Measurements from ENCODE around the gene FAM118B. TPM values are rescaled to one million over a fixed set of nuclear protein-coding genes. Genes with fewer than 3 reads are reported as not detected.

FAM118B gene
- total and polyA plus RNA-seq, 2 of the 8 experiments (the other 6 are each of a cell fraction or from before 2014, with no cell fraction given), result 25.3 to 48.3 TPM

- H3K27ac ChIP-seq (ENCODE audit: low read depth, low read length), result no peak overlapping the region
- H3K27me3 ChIP-seq (replicated peaks in 1 of 4; ENCODE audit: control insufficient read depth in 3 of 4, extremely low read depth in 1 of 4, insufficient read depth in 3 of 4, low read length in 3 of 4), result no peaks in the 10 kb centered on the region
- H3K4me1 ChIP-seq (replicated peaks in 1 of 4; ENCODE audit: control insufficient read depth in 3 of 4, insufficient read depth in 4 of 4, low read length in 3 of 4), result no peaks in the 10 kb centered on the region
- CTCF ChIA-PET (ENCODE audit: partially characterized antibody), result interaction anchor here (0.5 to 1.3 kb wide), 2 partner anchors 78 to 260 kb away, joined by 3 to 4 read pairs; no protein-coding TSS in a partner anchor
- no peak for DNase-seq (ENCODE audit: low read depth in 1 of 2, low spot score in 2 of 2)
- H3K4ac ChIP-seq (replicated peaks; ENCODE audit: insufficient read length, low read depth, low read length), result no peak overlapping the region
- POLR2A ChIA-PET (ENCODE audit: partially characterized antibody), result interaction anchor here (1.1 to 1.5 kb wide), 2 partner anchors 13 to 43 kb away, joined by 3 to 7 read pairs; partner anchors contain the start of genes FAM118B and RPUSD4
- no peak overlapping the region for H2BK20ac ChIP-seq (ENCODE audit: low read length)
- no peak overlapping the region for H3K4me2 ChIP-seq (ENCODE audit: insufficient read depth in 1 of 2, low read depth in 2 of 2, low read length in 2 of 2)
- no peak overlapping the region for H3K23ac ChIP-seq (ENCODE audit: insufficient read length)
- H3K9ac ChIP-seq (replicated peaks in 1 of 4; ENCODE audit: extremely low read depth in 1 of 4, low read depth in 3 of 4, low read length in 3 of 4), result no peak overlapping the region
- H3K79me1 ChIP-seq (ENCODE audit: low read depth, low read length), result peaks cover 9% of the 10 kb centered on the region
- no peak overlapping the region for H3K18ac ChIP-seq (ENCODE audit: extremely low read depth, low read length)
- no peak overlapping the region for H3K56ac ChIP-seq (replicated peaks; ENCODE audit: insufficient read length, low read depth, low read length)
- H3K14ac ChIP-seq (ENCODE audit: insufficient read length), result no peak overlapping the region
- H3K23me2 ChIP-seq (ENCODE audit: low read depth, low read length), result no peaks in the 10 kb centered on the region
- no peak overlapping the region for H2BK12ac ChIP-seq (ENCODE audit: low read depth, low read length)
- peaks cover 0 to 3% of the 10 kb centered on the region in 2 experiments for H4K20me1 ChIP-seq (replicated peaks in 1 of 2; ENCODE audit: control insufficient read depth in 1 of 2, insufficient read depth in 2 of 2, low read length in 2 of 2)
- H4K8ac ChIP-seq (ENCODE audit: extremely low read depth, insufficient read depth, low read length), result no peak overlapping the region
- no peak overlapping the region for H2BK120ac ChIP-seq (replicated peaks; ENCODE audit: low read depth, low read length)
- WGBS, 2 experiments (ENCODE audit: extremely low coverage in 1 of 2, insufficient coverage in 1 of 2, insufficient read length in 1 of 2, insufficient replicate concordance in 2 of 2, low coverage in 1 of 2, low lambda C conversion rate in 2 of 2, missing lambda C conversion rate in 1 of 2), result 87% methylated on average over 2 of the region's 2 CpGs; no CpG with 5 or more reads in 1 of the 2 experiments
- no peak overlapping the region for H2BK15ac ChIP-seq (ENCODE audit: low read length)
- no peak for FAIRE-seq
- TF ChIP-seq CEBPB (IDR thresholded peaks at IDR 0.05; ENCODE audit: low read depth, low read length), result no peak
- TF ChIP-seq POU5F1 (IDR thresholded peaks at IDR 0.05; ENCODE audit: low read depth, low read length), result no peak
- no peak for TF ChIP-seq CBX8 (IDR thresholded peaks at IDR 0.05; ENCODE audit: borderline replicate concordance, low read depth, low read length)
- TF ChIP-seq SP2 (IDR thresholded peaks at IDR 0.05; ENCODE audit: low read length), result no peak
- TF ChIP-seq ATF3 (IDR thresholded peaks at IDR 0.05; ENCODE audit: insufficient read depth, low read depth, low read length), result no peak
- TF ChIP-seq SP1 (IDR thresholded peaks at IDR 0.05; ENCODE audit: low read depth, low read length), result no peak
- no peak for TF ChIP-seq SUZ12 (IDR thresholded peaks at IDR 0.05; ENCODE audit: low read length)
- no peak for TF ChIP-seq MAFK (IDR thresholded peaks at IDR 0.05; ENCODE audit: low read depth, low read length)
- no peak for TF ChIP-seq TEAD4 (IDR thresholded peaks at IDR 0.05; ENCODE audit: low read depth, low read length)
- no peak for TF ChIP-seq CTBP2 (IDR thresholded peaks at IDR 0.05; ENCODE audit: borderline replicate concordance, insufficient read depth, insufficient read length, low read length)
- TF ChIP-seq HDAC6 (IDR thresholded peaks at IDR 0.05; ENCODE audit: low read depth, low read length), result no peak
- H2BK5ac ChIP-seq (ENCODE audit: low read depth, low read length), result no peak overlapping the region
- no peak overlapping the region for H2AK5ac ChIP-seq (ENCODE audit: low read depth, low read length)
- H3K36me3 ChIP-seq (ENCODE audit: control insufficient read depth in 2 of 4, insufficient read depth in 4 of 4, low read length in 3 of 4), result peaks cover 0 to 2% (median under 1%) of the 10 kb centered on the region in 4 experiments; a peak in 1 of 8 replicates
- H3K9me3 ChIP-seq (ENCODE audit: insufficient read depth in 2 of 2, low read depth in 1 of 2, low read length in 1 of 2), result no peaks in the 10 kb centered on the region
- no peak overlapping the region for H4K91ac ChIP-seq (replicated peaks; ENCODE audit: insufficient read length, low read length)
- H3K79me2 ChIP-seq (ENCODE audit: control insufficient read depth in 1 of 2, insufficient read depth in 2 of 2, low read length in 2 of 2), result peaks cover 3 to 69% of the 10 kb centered on the region in 2 experiments; a peak in 3 of 4 replicates
- H2AFZ ChIP-seq (ENCODE audit: low read length), result no peak overlapping the region
- no peak overlapping the region for H4K5ac ChIP-seq (ENCODE audit: insufficient read length, low read depth, low read length)
- H3K4me3 ChIP-seq (ENCODE audit: extremely low read depth in 1 of 4, insufficient read depth in 2 of 4, low read depth in 3 of 4, low read length in 4 of 4), result no peak overlapping the region
Measured at GRCh38 chr11:126225295-126225665, 13.7 kb downstream of the FAM118B start.
